ENCODE results near the gene SPRY4. TPM values are rescaled to one million over a fixed set of nuclear protein-coding genes. Genes with fewer than 3 reads are reported as not detected.

SPRY4 gene
- total RNA-seq, 1 experiment from 2014 or later, result 35.6 TPM

- peak overlapping the region; percentile 66 for H3K27ac ChIP-seq (ENCODE audit: low read length)
These were observed 8.1 kb downstream of the SPRY4 start for GRCh38 chr5:142316681-142317080.

GRCh38 chr5:142316051-142316450, 8.8 kb downstream of the SPRY4 start:
- POLR2A ChIA-PET, result no interaction called here
- DNase-seq (ENCODE audit: low read depth, low spot score) (no peak), ATAC-seq (no peak)
- Histone ChIP-seq H3K27me3 (ENCODE audit: control insufficient read depth, insufficient read depth, low read length) (no peaks in the 10 kb centered on the region), H3K36me3 (ENCODE audit: control insufficient read depth, insufficient read depth, low read length) (peaks cover 8% of the 10 kb centered on the region; the same call in 1 of the 2 replicates), H3K4me1 (ENCODE audit: control insufficient read depth, insufficient read depth, low read length) (peaks cover 64% of the 10 kb centered on the region), H3K9me3 (ENCODE audit: control insufficient read depth, insufficient read depth, low read depth, low read length) (no peaks in the 10 kb centered on the region), H3K27ac (ENCODE audit: low read length) (peak overlapping the region; percentile 45; the same call in 1 of the 2 replicates), H3K4me3 (ENCODE audit: low read depth in 2 of 2, low read length in 2 of 2) (no peak overlapping the region)
- no TSS peak for BruUV-seq (replicated peaks)
- CTCF ChIA-PET, result no interaction called here
- intact Hi-C loops (cut with micrococcal nuclease; ENCODE audit: unreplicated experiment) (loop anchor here (2.0 kb wide), 1 partner anchor 233 kb away; no protein-coding TSS in a partner anchor), in situ Hi-C loops (cut with HindIII; ENCODE audit: low pct_unique_long_range_greater_than_20kb, low sequenced_read_pairs) (no loop called here)
- no peak for TF ChIP-seq CTCF (IDR thresholded peaks at IDR 0.05)
- no peak for TF ChIP-seq POLR2AphosphoS5 (IDR thresholded peaks at IDR 0.05; ENCODE audit: low read depth, low read length)
- no peak for TF ChIP-seq TCF7L2 (IDR thresholded peaks at IDR 0.05; ENCODE audit: low read depth, low read length)
- TF ChIP-seq REST (IDR thresholded peaks at IDR 0.05; ENCODE audit: insufficient read depth in 1 of 2, low read depth in 2 of 2, low read length in 1 of 2), result no peak
- no peak for TF ChIP-seq SIN3A (IDR thresholded peaks at IDR 0.05; ENCODE audit: borderline replicate concordance, insufficient read depth, low read depth, low read length)

More at GRCh38 chr5:142316681-142317080, 8.1 kb downstream of the SPRY4 start:
- Histone ChIP-seq H3K36me3 (ENCODE audit: control insufficient read depth, insufficient read depth, low read length) (peaks cover 8% of the 10 kb centered on the region; the same call in 1 of the 2 replicates), H3K4me3 (ENCODE audit: low read depth in 2 of 2, low read length in 2 of 2) (no peak overlapping the region; a peak in 1 of 4 replicates), H3K27me3 (ENCODE audit: control insufficient read depth, insufficient read depth, low read length) (no peaks in the 10 kb centered on the region), H3K4me1 (ENCODE audit: control insufficient read depth, insufficient read depth, low read length) (peaks cover 70% of the 10 kb centered on the region), H3K9me3 (ENCODE audit: control insufficient read depth, insufficient read depth, low read depth, low read length) (no peaks in the 10 kb centered on the region)
- ATAC-seq, result no peak
- TF ChIP-seq TCF7L2 (IDR thresholded peaks at IDR 0.05; ENCODE audit: low read depth, low read length), result no peak
- TF ChIP-seq REST (IDR thresholded peaks at IDR 0.05; ENCODE audit: insufficient read depth in 1 of 2, low read depth in 2 of 2, low read length in 1 of 2), result no peak
- no peak for TF ChIP-seq POLR2AphosphoS5 (IDR thresholded peaks at IDR 0.05; ENCODE audit: low read depth, low read length)
- TF ChIP-seq CTCF (IDR thresholded peaks at IDR 0.05), result no peak
- TF ChIP-seq SIN3A (IDR thresholded peaks at IDR 0.05; ENCODE audit: borderline replicate concordance, insufficient read depth, low read depth, low read length), result no peak
- DNase-seq (ENCODE audit: low read depth, low spot score), result no peak
- CTCF ChIA-PET, result no interaction called here
- in situ Hi-C loops (cut with HindIII; ENCODE audit: low pct_unique_long_range_greater_than_20kb, low sequenced_read_pairs) (no loop called here), intact Hi-C loops (cut with micrococcal nuclease; ENCODE audit: unreplicated experiment) (loop anchor here (2.0 kb wide), 1 partner anchor 232 kb away; no protein-coding TSS in a partner anchor)
- no TSS peak for BruUV-seq (replicated peaks)
- POLR2A ChIA-PET, result interaction anchor here (0.7 kb wide), 1 partner anchor 100 kb away, joined by 7 read pairs; no protein-coding TSS in a partner anchor

All from Panc1 (cell line).